Stimulated activated CD8-positive, alpha-beta memory T cell treated with anti-CD3 and anti-CD28 coated beads, Interleukin-12 subunit alpha, Interleukin-12 subunit beta, amount 100 ng/mL, for 4 hours (primary cell): ENCODE measurements around the gene VPS13D.

Experiments used
- DNase-seq: peaks from one replicate; pipeline ENCODE4 v3.0.0-alpha.2; 2020; ENCODE audit warnings: low read depth

The VPS13D gene

GRCh38 chr1:12488666-12489354 is 259.0 kb downstream of the VPS13D start:
- DNase-seq: no peak

DNA sequence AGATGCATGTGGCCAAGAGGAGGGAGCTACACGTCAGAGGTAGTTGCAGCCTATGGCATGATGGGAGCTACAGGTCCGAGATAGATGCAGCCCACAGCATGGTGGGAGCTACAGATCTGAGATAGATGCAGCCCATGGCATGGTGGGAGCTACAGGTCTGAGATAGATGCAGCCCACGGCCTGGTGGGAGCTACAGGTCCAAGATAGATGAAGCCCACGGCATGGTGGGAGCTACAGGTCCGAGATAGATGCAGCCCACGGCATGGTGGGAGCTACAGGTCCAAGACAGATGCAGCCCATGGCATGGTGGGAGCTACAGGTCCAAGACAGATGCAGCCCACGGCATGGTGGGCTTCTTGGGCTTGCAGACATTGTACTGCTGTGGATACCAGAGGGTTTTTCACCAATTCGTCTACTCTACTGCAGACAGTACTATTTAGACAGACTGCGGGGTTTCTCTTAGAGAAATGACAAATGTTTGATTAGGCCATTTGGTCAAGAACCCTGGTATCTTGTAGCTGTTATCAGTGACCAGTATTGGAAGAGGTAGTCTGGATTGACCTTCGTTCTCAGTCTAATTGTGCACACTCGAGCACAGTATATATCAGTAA is 260.8 kb downstream of the VPS13D start:
- DNase-seq: no peak

DNA sequence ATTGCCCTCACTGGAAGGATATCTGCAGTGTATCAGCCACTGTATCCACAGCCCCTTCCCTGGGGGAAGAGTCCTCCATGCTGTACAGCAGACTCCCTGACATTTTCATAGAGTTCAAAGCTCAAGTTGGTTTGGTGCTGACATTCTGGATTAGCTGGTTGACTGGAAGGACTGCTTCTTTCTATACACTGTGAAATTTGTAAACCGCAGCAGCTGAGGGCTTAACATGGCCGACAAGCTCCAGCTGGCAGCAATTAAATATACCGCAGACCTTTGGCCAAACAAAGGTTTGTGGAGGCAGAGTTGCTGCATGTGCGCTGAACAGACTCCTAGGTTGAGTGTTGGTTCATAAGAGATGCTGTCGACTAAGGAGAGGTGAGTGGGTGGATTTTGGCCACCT is 261.8 kb downstream of the VPS13D start:
- no peak for DNase-seq

DNA sequence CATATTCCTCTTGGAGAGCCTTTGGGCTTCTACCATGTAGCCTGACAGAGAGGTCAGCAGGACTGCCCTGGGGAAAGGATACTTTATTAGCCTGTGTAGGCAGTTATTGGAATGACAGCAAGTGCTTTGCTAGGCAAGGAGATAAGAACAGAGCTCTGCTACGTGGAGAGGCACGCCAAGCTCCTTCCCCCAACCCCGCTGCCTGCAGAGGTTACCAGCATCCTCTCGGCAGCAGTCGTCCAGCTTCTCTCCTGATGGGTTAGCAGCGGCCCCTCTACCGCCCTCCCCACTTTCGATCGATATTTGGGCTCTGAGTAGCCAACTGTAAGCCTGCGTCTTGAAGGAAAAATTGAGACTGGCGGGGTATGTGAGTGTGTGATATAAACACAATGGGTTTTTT is 265.9 kb downstream of the VPS13D start:
- DNase-seq: no peak

- DNase-seq: no peak
These were observed 266.5 kb downstream of the VPS13D start for GRCh38 chr1:12496154-12496961.

- DNase-seq: no peak
These were observed 269.9 kb downstream of the VPS13D start for GRCh38 chr1:12499539-12500240.

DNA sequence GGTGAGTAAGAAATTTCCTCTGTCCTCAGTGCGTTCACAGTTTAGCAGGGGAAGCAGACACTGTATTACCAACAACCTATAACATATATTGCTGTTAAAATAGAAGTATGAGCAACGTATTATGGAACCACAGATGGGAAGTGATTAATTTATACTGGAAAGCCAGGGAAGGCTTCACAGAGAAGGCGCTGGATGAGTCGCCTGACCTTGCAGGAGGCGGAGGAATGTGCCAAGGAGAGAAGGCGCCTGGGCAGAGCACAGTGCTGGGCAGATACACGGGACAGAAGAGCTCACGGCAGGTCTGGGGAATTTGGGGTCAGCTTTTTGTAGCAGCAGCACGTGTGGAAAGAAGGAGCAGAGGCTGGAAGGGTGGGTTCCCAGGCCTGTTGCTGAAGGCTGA is 271.8 kb downstream of the VPS13D start:
- DNase-seq: no peak

- no peak for DNase-seq
These were observed 272.7 kb downstream of the VPS13D start for GRCh38 chr1:12502336-12503109.

DNA sequence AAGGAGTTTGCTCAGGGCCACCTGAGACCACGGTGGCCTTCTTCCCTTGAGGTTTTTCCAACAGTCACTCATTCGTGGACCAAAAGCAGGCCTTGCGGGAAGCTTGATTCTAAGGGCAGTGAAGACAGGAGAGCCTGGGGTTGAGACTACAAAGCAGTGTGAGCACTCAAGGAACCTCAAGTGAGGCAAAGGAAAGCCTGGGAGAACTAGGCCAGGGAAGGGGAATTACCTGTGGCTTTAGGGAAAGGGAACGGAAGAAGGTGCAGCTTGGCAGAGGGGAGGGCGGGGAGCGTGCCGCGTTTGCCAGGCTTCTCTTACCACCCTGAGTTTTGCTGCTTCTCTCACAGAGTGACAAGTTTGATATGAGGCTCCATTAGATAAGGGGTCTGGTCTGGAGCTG is 273.9 kb downstream of the VPS13D start:
- DNase-seq: no peak

DNA sequence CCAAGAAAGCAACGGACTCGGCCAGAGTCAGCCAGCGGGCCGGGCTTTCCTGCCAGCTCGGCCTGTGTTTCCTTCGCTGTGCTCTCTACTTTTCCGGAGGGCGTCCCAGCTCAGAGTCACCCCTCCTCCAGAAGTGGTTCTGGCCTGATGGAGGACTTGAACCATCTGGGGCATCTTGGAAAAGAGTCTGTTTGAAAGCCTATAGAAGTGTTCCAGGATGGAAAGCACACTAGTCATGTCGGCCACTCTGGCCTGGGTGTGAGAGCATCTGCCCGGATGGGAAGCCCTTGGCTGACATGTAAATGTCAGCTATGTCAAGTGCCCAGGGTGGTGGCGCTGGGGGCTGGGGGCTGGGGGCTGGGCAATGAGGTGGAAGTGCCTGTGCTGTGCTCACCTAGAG is 274.8 kb downstream of the VPS13D start:
- no peak for DNase-seq

DNA sequence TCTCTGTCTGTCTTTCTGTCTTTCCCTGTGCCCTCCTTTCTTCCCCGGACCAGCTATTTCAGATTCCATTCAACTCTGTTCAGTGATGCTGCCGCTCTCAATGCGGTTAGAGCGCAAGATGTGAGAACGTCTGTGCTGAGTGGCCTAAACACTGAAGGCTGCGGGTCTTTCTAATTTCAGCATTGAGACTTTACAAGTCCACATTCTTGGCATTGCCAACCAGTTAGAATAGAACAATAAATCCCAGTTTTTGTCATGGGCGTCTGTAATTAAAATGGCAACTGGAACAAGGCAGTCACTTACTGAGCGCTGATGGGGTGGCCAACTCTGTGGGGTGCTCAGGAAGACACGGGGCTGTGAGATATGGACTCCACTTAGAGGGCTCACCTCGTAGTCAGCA is 275.4 kb downstream of the VPS13D start:
- no peak for DNase-seq

DNA sequence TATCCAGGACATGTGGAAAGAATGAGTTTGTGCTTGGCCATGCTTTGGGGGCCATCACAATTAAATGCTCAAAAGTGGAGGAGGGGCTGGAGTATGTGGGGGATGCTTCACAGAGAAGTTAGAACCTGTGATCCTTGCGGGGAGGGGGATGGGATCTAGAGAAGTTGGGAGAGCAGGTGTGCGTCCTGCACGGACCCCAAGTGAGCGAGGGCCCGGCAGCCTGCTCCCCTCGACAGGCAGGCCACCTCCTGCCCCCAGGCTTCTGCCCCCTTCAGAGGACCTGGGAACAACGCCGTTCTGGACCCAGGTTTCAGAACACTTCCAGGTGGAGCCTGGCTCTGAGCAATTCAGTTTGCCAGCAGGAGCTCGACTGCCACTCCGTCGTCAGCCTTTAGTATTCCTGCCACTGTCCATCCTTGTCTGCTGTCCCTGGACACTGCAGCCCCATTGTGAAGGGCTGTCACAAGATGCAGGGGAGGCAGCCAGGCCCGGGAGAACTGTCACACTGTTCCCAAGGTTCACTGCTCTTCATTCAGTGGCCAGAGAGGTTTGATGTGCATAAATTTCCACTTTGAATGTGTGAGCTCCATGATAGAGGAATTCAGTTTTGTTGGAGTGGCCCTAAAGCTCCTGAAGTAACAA is 275.9 kb downstream of the VPS13D start:
- DNase-seq: no peak

DNA sequence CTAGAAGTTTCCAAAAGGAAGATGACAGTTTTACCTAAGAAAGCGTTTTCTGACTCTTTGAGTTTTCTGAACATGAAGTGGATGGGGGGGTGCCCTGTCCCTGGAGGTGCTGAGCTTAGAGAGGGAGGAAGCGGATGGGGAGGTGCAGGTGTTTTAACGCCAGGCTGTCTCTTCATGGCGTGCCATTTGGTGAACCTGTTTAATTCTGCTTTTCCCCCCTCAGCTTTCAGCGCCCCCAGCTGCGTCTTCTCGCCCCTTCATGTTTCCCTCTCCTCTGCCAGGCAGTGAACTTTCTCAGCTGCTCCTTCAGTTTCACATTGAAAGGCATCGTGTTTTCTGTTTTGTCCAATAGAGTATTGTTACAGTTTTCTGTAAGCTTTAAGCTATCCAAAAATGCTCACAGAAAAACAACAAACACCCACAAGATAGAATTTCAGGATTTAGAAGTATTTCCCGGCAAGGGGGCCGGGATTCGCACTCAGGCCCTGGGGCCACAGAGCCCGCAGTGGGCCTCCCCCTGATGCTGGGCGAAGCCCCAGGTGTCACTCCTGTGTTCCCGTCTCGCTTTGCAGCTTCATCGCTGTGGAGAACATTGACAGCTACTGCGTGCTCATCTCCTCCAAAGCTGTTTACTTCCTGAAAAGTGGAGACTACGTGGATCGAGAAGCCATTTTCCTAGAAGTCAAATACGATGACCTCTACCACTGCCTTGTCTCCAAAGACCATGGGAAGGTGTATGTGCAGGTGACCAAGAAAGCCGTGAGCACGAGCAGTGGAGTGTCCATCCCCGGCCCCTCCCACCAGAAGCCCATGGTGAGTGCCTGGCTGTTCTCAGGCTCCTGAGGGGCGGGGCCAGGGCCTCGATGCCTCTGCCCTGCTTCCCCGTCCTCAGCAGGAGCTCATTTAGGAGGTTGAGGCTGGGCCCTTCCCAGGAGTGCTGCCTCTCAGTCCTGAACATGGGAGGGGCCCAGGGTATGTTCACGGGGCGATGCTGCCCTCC is 276.8 kb downstream of the VPS13D start:
- no peak for DNase-seq

GRCh38 chr1:12507631-12508030 is 277.8 kb downstream of the VPS13D start:
- no peak for DNase-seq

GRCh38 chr1:12508849-12509248 is 279.0 kb downstream of the VPS13D start:
- no peak for DNase-seq

DNA sequence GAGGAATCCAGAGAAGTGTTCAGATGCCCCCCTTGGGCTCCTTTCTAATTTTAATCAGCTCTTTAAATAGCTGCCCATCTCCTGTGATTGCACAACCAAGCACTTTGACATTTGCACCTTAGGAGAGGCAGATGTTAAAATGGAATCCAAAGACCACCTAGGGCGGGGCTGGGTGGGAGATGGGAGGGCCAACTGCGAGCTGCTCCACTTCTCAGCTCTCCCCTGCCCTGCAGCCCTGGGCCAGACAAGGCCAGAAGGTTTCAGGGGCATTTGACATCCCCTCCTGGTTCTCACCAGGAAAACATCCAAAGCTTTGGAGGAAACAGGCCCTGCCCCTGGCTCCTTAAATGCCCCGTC is 281.3 kb downstream of the VPS13D start:
- no peak for DNase-seq

GRCh38 chr1:12511516-12512468 is 282.0 kb downstream of the VPS13D start:
- DNase-seq: no peak

- DNase-seq: no peak
These were observed 283.4 kb downstream of the VPS13D start for GRCh38 chr1:12513181-12513580.

DNA sequence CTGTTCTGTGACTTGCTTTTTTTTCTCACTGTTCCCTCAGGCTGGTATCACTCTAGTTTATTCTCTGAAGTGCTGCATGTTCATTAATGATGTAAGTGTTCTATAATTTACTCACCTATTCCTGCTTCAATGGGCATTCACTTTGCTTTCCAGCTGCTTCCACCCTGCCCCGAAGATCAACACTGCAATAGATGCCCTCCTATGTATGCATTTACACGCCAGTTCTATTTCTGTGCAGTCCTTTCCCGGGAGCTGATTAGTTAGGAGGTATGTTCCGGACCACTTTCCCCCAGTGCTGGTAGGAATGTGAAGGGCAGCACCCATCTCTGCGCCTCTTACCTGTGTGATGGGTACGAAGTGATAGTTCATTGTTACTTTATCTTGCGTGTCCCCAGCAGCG is 284.8 kb downstream of the VPS13D start:
- DNase-seq: no peak
